ENCODE data around the gene VGLL4. TPM values are rescaled to one million over a fixed set of nuclear protein-coding genes. Genes with fewer than 3 reads are reported as not detected.

VGLL4 gene
- total and polyA plus RNA-seq, 2 donors (not counting 1 experiment from before 2014, with no cell fraction given), result 25.8 to 29.0 TPM

- no peaks in the 10 kb centered on the region for H3K9me3 Mint-ChIP-seq (ENCODE audit: insufficient read depth)
- Histone ChIP-seq H3K27ac (ENCODE audit: low read length in 2 of 2) (no peak overlapping the region), H3K27me3 (replicated peaks in 1 of 4; ENCODE audit: control extremely low read depth in 1 of 4, control insufficient read depth in 3 of 4, insufficient read depth in 4 of 4, low read length in 3 of 4) (no peaks in the 10 kb centered on the region), H3K4me1 (ENCODE audit: control insufficient read depth in 2 of 2, insufficient read depth in 2 of 2, low read length in 2 of 2) (peaks cover 13 to 16% of the 10 kb centered on the region in 2 donors), H2AFZ (ENCODE audit: insufficient read depth, low read depth, low read length, poor library complexity, severe bottlenecking) (no peak overlapping the region), H3K9me3 (ENCODE audit: control extremely low read depth in 1 of 3, control insufficient read depth in 2 of 3, insufficient read depth in 1 of 3, low read length in 2 of 3) (peaks cover 0 to 2% (median 0%) of the 10 kb centered on the region in 3 donors), H3K4me2 (replicated peaks; ENCODE audit: low read depth, low read length, poor library complexity, severe bottlenecking) (peak overlapping the region; percentile 45), H3K9ac (ENCODE audit: low read length) (no peak overlapping the region), H3K4me3 (ENCODE audit: control extremely low read depth in 1 of 5, extremely low read depth in 1 of 5, insufficient read depth in 1 of 5, low read depth in 2 of 5, low read length in 4 of 5) (no peak overlapping the region), H4K20me1 (ENCODE audit: control insufficient read depth, insufficient read depth, low read length, poor library complexity, severe bottlenecking) (peaks cover 38% of the 10 kb centered on the region), H3K79me2 (ENCODE audit: control insufficient read depth, insufficient read depth, low read length) (peaks cover 93% of the 10 kb centered on the region), H3K36me3 (replicated peaks in 1 of 2; ENCODE audit: control extremely low read depth in 1 of 2, control insufficient read depth in 1 of 2, extremely low read depth in 1 of 2, insufficient read depth in 2 of 2, low read length in 1 of 2) (peaks cover 1 to 7% of the 10 kb centered on the region in 2 experiments)
- H3K4me1 Mint-ChIP-seq, result peaks cover 35% of the 10 kb centered on the region
- WGBS (ENCODE audit: insufficient coverage), result 21% methylated on average over 2 of the region's 13 CpGs
- no peaks in the 10 kb centered on the region for H3K27me3 Mint-ChIP-seq
- ChIA-PET POLR2A (no interaction called here), CTCF (no interaction called here)
- TF ChIP-seq EZH2 (IDR thresholded peaks at IDR 0.05; ENCODE audit: borderline replicate concordance, insufficient read depth, low read depth, low read length, poor library complexity, severe bottlenecking) (no peak), CTCF (IDR thresholded peaks at IDR 0.05) (no peak)
- ATAC-seq (ENCODE audit: low read depth) (no peak), DNase-seq (no peak)
- intact Hi-C loops (cut with micrococcal nuclease), result no loop called here
- peak overlapping the region; percentile 29 for H3K4me3 Mint-ChIP-seq
- no peak overlapping the region for H3K27ac Mint-ChIP-seq
Measured at GRCh38 chr3:11582191-11582968, 61.3 kb downstream of the VGLL4 start.

Data from B cell (primary cell).